ENCODE measurements around the gene HSPG2. TPM values are rescaled to one million over a fixed set of nuclear protein-coding genes. Genes with fewer than 3 reads are reported as not detected.

Gene HSPG2
- total and polyA plus RNA-seq, 9 of the 15 experiments (the other 6 are each of a cell fraction or from before 2014, with no cell fraction given): 0.14 to 160 (median 15.7) TPM

DNA sequence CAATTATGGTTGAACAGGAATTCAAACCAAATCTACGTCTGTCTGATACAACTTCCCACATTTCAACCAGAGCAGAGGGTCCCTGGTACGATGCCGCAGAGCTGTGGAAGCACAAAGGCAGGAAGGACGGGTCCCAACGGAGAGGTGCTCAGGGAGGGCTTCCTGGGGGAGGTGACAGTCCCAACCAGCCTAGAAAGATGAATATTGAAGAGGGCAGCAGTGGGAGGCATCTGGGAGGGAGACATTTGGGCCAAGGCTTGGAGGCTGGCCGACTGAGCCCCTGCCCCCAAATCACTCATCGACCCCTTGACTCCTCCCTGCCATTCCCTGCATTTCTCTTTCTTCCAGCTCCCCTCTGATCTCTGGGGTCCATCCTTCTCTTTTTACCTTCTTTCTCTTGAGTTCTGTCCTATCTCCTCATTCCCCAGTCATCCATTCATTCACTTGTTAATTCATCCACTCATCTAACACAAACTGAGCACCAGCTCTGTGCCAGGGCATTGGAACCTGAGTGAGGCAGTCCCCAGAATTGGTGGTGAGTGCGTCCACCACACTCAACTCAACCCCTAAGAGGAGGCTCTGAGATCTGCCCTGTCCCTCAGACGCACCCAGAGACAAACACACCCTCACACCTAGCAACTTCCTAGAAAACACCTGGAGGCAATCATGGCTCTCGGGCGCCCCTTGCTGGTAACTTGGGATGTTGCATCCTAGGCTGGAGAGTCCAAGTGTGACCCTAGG lies 26.5 kb upstream of the HSPG2 start (continued):
- TF ChIP-seq, protein P1, sequence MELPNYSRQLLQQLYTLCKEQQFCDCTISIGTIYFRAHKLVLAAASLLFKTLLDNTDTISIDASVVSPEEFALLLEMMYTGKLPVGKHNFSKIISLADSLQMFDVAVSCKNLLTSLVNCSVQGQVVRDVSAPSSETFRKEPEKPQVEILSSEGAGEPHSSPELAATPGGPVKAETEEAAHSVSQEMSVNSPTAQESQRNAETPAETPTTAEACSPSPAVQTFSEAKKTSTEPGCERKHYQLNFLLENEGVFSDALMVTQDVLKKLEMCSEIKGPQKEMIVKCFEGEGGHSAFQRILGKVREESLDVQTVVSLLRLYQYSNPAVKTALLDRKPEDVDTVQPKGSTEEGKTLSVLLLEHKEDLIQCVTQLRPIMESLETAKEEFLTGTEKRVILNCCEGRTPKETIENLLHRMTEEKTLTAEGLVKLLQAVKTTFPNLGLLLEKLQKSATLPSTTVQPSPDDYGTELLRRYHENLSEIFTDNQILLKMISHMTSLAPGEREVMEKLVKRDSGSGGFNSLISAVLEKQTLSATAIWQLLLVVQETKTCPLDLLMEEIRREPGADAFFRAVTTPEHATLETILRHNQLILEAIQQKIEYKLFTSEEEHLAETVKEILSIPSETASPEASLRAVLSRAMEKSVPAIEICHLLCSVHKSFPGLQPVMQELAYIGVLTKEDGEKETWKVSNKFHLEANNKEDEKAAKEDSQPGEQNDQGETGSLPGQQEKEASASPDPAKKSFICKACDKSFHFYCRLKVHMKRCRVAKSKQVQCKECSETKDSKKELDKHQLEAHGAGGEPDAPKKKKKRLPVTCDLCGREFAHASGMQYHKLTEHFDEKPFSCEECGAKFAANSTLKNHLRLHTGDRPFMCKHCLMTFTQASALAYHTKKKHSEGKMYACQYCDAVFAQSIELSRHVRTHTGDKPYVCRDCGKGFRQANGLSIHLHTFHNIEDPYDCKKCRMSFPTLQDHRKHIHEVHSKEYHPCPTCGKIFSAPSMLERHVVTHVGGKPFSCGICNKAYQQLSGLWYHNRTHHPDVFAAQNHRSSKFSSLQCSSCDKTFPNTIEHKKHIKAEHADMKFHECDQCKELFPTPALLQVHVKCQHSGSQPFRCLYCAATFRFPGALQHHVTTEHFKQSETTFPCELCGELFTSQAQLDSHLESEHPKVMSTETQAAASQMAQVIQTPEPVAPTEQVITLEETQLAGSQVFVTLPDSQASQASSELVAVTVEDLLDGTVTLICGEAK (IDR thresholded peaks at IDR 0.05): no peak
- TF ChIP-seq, protein P1 (CRISPR knock-in tag; IDR thresholded peaks at IDR 0.05): no peak
- TF ChIP-seq, protein P2, sequence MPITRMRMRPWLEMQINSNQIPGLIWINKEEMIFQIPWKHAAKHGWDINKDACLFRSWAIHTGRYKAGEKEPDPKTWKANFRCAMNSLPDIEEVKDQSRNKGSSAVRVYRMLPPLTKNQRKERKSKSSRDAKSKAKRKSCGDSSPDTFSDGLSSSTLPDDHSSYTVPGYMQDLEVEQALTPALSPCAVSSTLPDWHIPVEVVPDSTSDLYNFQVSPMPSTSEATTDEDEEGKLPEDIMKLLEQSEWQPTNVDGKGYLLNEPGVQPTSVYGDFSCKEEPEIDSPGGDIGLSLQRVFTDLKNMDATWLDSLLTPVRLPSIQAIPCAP (CRISPR knock-in tag; IDR thresholded peaks at IDR 0.05; ENCODE audit: borderline replicate concordance): no peak
- TF ChIP-seq CAMTA2 (CRISPR knock-in tag; conservative IDR thresholded peaks at IDR 0.05) (no peak), ZNF644 (tag; IDR thresholded peaks at IDR 0.05; ENCODE audit: low read depth) (no peak)
- TF ChIP-seq, protein P3, sequence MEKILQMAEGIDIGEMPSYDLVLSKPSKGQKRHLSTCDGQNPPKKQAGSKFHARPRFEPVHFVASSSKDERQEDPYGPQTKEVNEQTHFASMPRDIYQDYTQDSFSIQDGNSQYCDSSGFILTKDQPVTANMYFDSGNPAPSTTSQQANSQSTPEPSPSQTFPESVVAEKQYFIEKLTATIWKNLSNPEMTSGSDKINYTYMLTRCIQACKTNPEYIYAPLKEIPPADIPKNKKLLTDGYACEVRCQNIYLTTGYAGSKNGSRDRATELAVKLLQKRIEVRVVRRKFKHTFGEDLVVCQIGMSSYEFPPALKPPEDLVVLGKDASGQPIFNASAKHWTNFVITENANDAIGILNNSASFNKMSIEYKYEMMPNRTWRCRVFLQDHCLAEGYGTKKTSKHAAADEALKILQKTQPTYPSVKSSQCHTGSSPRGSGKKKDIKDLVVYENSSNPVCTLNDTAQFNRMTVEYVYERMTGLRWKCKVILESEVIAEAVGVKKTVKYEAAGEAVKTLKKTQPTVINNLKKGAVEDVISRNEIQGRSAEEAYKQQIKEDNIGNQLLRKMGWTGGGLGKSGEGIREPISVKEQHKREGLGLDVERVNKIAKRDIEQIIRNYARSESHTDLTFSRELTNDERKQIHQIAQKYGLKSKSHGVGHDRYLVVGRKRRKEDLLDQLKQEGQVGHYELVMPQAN (IDR thresholded peaks at IDR 0.05; ENCODE audit: borderline replicate concordance): no peak
- TF ChIP-seq, protein P4, sequence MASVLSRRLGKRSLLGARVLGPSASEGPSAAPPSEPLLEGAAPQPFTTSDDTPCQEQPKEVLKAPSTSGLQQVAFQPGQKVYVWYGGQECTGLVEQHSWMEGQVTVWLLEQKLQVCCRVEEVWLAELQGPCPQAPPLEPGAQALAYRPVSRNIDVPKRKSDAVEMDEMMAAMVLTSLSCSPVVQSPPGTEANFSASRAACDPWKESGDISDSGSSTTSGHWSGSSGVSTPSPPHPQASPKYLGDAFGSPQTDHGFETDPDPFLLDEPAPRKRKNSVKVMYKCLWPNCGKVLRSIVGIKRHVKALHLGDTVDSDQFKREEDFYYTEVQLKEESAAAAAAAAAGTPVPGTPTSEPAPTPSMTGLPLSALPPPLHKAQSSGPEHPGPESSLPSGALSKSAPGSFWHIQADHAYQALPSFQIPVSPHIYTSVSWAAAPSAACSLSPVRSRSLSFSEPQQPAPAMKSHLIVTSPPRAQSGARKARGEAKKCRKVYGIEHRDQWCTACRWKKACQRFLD (CRISPR knock-in tag; IDR thresholded peaks at IDR 0.05): no peak
- TF ChIP-seq, protein P5, sequence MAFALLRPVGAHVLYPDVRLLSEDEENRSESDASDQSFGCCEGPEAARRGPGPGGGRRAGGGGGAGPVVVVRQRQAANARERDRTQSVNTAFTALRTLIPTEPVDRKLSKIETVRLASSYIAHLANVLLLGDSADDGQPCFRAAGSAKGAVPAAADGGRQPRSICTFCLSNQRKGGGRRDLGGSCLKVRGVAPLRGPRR (CRISPR knock-in tag; IDR thresholded peaks at IDR 0.05): no peak
